CD4-positive, alpha-beta T cell treated with Interleukin-15 for 4 hours (primary cell): ENCODE results near the gene PARD3.
"Not testable (repeated sequence)": the region's sequence is repeated elsewhere in the genome, so short reads cannot be mapped to it uniquely, and the experiment has no call there.

Experiments
- DNase-seq: peaks from one replicate; pipeline ENCODE4 v3.0.0-alpha.2; 2020; ENCODE audit warnings: low spot score

PARD3 gene

DNA sequence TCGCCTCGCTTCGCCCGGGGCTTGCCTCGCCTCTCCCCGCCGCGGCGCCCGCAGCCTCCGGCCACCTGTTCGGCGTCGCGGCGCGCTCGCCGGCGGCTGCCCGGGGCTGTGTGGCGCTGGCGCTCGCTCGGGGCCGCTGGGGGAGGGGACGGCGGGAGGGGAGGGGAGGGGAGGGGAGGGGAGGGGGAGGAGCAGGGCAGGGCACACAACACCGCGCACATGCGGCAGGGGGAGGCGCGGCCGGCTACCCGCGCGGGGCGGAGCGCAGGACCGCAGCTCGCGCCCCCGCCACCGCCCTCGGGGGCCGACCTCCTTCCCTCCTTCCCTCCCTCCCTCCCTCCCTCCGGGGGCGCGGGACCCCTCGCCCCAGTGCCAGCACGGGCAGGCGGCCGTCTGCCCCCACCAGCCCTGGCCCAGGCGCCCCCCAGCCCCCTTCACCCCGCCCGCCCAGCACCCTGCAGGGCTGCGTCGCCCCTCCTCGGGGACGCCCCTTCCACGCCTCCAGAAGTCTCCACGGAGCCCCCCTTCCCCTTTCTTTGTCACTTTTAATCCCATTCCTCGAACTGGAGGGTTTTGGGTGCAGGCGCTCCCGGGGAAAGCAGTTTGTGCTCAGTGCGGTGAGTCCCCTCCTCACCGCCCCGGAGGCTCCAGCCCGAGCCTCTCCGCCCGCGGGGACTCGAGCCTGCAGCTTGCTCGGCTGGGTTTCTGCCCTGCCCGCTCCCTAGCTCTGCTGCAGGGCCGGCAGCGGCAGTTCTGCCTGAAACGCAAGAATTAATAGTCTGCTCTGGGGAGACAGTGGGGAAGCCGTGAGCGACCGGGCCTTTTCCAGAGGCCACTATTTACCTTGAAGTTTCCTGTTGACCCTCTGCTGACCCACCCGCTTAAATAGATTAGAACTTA, at the start of gene PARD3:
TSS of gene PARD3 (minus strand) at position 112 of the 900 bp plus-strand sequence. CDS start 301 bp downstream, outside the sequence.
- DNase-seq: no peak

DNA sequence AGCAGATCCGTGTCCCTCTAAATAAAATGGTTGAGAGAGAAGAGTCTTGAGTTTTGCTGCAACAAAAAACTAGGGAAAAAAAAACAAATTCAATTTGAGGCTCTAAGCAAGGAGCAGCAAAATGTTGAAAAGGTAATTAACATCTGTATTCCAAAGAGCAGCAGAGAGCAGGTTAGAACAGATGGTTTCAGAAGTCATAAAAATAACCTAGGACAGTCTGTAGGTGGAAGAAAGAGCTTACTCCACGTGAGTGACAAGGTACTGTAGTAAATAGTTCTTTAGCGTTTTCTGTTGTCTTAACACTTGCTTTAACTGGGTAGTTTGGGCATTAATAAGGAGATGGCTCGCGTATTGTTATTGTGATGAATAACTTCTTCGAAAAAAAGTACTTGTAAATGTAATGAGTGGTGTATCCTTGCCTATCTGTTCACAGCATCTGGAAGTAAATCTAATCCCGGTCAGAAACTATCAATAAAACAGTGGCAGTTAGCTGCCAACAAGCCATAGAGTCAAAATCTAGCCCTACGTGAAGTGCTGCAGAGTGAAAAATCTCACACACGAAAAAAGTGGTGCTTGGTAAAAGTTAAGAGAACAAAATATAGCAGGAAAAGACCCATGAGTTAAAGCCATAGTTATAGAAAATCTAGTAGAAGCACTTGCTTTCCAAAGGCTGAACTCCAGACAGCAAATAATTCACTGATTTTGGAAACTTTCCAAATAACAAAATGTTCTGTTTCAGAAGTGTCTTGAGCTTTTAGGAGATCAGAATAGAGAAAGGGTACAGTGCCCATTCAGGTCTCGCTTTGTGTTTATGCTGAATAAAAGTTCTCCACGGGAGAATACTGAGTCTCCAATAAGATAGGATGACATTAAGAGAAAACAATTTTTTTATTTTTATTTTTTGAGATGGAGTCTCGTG, 49.3 kb upstream of the PARD3 start:
- DNase-seq: no peak

DNA sequence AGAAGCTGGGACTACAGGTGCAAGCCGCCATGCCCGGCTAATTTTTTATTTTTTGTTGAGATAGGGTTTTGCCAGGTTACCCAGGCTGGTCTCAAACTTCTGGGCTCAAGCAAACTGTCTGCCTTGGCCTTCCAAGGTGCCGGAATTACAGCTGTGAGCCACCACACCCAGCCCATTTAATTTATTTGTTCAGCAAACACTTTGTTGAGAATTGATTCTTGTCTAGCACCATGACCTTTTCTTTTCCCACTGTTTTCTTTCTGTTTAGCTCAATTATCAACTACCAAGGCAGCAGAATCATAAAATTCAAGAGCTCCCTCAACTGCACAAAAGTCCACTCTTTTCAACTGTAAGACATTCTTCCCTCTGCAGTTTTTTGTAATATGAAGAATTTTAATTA, 47.8 kb upstream of the PARD3 start:
- DNase-seq: no peak

DNA sequence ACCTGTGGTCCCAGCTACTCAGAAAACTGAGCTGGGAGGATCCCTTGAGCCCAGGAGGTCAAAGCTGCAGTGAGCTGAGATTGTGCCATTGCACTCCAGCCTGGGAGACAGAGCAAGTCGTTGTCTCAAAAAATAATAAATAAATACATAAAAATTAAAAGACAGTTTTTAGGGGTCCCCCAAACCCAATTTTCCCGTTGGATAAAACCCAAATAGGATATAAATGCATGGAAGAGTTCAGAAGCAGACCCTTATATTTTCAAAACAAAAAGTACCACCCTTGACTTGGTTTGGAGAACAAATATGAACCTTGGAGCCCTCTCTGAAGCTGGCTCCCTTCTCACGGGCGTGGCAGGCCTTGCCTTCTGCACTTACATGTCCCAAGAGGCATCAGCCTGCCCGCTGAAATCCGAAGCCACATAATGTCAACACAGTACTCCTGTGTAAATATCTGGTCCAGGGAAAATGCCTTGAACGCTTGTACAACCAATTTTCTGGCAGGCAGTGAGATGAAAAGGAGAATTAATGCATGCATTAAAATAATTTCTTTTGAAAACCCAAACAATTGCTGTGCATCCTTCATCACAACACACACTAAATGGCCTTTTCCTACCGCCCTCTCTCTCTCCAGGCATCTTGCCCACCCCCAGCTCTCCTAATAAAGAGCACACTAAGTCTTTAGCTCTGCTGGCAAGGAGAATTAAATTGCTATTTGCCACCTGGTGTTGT, 46.4 kb upstream of the PARD3 start:
- no peak for DNase-seq

DNA sequence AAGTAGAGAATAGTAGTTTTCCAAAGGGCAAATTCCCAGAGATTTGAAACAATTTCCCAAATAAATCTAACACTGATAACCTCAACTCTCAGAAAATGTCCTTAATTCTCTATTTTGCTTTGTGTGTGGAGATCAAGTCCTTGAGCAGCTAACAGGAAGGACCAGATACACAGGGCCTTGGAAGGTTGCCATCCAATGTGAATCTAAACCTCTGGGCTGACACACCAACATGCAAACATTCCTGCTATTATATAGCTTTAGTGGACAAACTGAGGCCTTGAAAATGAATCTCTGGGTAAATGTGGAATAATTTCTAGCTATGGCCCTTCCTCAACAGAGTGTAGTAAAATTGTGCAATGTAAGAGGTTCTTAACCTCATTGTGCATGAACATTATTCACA, 44.1 kb upstream of the PARD3 start:
- no peak for DNase-seq

DNA sequence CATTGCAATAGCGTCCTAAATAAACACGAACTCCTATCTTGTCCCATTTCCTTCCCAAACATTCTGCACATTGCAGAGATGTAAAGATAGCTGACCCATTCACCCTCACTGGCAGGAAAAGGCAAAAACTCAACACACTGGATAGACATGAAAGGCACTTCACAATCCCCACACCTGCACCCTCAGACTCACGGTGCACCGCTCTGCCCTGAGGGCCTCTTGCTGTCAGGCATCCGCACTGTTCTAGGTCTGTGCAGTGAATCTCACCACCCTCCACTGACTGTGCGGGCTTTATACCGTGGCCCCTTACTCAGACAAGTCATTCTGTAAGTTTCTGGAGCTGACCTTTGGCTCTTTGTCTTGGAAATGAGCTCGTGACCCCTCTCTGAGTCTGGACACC, 42.9 kb upstream of the PARD3 start:
- no peak for DNase-seq

DNA sequence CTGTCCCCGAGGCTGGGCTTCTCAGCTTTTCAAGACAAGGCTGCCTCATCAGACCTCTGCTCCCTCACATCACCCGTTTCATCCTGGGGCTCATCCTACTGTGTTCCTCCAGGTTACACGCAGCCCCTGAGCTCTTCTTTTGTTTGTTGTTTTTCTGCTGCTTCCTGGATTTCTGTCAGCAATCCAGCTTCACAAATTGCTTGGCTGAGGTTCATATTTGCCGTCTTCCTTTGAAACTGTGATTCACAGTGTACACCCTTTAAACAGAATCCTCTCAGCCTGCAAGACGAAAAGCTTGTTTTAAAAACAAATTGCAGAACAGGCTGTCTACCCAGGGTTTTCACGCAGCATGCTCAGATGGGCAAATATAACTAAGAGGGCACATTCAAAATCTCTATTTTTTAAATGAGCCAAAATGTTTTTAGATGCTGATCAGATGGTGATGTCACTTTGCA, 39.1 kb upstream of the PARD3 start:
- no peak for DNase-seq

DNA sequence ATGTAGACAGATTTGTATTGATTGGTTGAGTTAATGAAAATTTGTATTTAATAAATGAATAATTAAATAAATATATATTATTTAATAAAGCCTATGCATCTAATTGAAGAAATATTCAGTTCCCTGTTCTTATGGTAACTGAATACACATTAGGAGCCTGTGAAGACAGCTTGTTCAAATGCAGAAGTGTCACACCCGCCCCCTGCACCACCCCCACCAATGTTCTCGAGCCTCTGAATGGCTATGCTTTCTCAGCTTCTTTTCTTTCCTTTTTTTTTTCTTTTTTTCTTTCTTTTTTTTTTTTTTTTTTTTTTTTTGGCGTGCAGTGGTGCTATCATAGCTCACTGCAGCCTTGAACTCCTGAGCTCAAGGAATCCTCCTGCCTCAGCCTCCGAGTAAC, 38.3 kb upstream of the PARD3 start:
- no peak for DNase-seq

DNA sequence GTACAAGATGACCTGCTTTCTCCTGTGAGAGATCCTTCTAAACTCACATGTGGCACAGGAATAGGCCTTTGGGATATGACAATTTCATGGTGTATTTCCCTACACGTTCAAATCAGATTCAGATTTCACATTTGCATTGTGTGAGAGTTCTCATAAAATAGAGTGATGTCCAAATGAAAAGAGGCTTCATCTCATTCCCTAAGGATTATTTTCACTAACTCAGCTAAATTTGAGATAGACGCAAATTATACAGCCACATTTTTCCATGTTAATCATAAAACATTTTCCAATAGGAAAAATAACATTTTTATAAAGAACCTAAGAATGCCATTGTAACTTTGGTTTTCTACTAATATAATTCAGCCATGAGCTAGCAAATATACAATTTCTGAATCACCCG, 35.5 kb upstream of the PARD3 start:
- no peak for DNase-seq

DNA sequence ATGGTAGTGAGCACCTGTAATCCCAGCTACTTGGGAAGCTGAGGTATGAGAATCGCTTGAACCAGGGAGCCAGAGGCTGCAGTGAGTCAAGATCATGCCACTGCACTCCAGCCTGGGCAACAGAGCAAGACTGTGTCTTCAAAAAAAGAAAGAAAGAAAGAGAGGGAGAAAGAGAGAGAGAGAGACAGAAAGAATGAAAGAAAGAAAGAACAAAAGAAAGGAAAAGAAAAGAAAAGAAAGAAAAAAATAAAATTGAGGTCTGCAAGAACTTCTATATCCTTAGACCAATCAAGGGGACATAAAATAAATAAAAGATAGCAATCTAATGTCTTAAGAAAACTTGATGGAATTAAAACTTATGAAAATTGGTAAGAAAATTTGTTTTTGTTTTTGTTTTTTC, 34.9 kb upstream of the PARD3 start:
- no peak for DNase-seq

DNA sequence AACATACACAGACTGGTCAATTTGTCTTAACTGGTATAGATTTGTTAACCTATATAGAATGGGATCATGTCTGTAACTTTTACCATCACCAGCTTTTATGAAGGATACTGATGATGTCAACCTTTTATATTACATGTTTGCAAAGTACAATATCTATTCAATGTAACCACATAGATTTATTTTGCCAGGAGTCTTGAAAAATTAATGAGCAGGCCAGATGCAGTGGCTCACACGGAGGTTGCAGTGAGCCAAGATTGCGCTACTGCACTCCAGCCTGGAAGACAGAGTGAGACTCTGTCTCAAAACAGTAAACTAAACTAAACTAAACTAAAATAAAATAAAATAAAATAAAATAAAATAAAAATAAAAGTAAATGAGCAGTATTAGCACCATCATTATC, 30.0 kb upstream of the PARD3 start:
- no peak for DNase-seq

DNA sequence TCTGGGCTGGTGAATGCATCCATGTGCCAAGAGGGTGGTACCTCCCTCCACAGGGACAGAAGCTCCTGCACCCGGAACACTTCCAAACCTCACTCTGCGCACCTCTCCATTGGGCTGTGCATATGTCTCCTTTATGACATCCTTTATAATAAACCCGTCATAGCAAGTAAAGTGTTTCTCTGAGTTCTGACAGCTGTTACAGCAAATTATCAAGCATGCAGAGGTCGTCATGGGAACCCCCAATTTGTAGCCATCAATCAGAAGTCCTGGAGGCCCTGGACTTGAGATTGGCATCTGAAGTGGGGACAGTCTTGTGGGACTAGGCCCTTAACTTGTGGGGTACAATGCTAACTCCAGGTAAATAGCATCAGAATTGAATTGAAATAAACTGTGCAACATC, 29.4 kb upstream of the PARD3 start:
- DNase-seq: no peak

DNA sequence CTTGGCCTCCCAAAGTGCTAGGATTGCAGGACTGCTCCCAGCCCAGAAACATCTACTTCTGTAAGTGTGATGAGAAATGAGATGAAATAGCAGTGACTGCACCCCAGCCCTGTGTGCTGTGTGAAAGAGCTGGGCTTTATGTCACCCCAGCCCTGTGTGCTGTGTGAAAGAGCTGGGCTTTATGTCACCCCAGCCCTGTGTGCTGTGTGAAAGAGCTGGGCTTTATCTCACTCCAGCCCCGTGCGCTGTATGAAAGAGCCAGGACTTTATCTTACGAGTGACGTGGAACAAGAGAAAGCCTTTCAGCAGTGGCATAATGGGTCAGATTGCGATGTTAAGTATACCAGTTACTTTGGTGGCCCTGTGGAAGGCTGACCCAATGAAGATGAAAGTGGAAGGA, 28.4 kb upstream of the PARD3 start:
- not testable (repeated sequence) for DNase-seq

DNA sequence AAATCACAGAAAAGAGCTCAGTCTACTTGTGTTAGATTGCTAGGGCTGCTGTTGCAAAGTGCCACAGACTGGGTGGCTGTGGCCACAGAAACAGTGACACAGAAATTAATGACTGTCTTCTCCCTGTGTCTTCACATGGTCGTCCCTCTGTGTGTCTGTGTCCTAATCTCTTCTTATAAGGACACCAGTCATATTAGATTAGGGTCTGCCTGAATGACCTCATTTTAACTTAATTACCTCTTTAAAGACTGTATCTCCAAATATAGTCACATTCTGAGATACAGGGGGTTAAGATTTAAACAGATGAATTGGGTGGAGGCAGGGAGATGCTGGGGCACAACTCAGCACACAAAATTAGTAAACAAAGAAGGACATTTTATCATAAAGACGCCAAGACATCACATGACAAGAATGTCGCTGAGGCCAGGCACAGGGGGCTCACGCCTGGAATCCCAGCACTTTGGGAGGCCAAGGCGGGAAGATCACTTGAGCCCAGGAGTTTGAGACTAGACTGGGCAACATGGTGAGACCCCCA, 23.3 kb upstream of the PARD3 start:
- DNase-seq: no peak

DNA sequence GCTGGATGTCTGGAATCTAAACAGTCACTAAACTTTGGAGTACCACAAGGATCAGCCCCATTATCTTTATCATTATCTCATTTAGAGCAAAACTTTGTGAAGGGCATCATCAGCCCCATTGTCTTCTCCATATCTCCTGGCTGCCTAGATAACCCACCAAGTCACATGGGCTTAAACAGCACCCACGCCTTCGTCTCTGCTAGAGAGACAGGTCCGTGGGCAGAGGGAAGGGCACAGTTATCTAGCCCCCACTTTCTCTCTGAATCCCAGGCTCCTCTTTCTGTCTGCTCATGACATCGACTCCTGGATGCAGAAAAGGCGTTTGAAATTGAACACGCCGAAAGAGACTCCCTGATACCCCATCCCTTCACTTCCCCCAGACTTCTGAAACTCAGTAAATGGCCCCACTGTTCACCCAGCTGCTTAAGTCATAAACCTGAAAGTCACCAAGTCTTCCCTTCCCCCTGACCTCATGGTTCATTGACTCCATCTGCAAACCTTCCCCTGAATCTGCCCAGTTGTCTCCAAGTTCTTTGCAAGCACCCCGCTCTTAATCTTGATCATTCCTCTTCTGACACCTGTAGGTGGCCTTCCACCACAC, 20.9 kb upstream of the PARD3 start:
- no peak for DNase-seq

DNA sequence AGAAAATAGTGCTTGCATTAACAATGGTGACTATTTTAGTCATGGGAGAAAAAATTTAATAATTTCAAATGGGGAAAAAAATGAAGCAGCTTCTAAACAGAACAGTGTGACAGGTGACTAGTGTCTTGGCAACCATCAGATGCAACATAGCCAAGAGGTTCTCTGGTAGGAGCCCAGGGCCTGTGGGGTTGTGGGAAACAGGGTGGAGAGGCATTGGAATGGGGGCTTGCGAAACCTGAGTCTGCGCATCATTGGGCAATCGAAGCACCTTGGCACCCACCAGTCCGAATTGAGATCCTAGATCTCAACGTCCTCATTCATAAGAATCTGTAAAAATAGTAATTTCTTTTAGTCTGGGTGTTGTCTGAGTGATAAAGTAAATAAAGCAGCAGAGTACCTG, 19.2 kb upstream of the PARD3 start:
- DNase-seq: no peak

DNA sequence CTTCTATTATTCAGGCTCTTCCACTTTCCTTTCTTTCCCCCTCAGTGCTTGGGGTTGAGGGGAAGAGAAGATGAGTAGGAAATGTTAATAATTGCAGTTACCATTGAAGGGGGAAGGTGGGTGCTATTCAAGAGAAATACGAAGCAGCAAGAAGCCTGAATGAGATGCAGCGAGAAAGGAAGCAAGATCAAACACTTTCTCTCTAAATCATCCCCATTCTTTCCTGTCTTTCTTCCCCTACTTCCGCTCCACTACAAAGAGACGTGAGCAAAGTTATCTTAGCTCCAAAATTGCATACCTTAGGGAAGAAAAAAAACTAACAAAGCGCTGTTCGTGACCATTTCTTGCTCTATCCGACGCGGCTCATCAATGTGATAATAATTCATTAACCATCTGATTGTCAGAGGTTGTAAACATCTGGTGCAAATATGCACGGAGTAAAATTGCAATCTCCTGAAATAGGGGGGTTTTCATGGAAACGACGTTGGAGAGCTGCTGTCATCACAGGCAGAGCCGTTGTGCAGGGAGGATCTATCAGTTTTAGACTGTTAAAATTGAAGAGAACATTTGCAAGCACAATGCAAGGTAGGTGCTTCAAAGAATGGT, 15.2 kb upstream of the PARD3 start:
- DNase-seq: no peak

DNA sequence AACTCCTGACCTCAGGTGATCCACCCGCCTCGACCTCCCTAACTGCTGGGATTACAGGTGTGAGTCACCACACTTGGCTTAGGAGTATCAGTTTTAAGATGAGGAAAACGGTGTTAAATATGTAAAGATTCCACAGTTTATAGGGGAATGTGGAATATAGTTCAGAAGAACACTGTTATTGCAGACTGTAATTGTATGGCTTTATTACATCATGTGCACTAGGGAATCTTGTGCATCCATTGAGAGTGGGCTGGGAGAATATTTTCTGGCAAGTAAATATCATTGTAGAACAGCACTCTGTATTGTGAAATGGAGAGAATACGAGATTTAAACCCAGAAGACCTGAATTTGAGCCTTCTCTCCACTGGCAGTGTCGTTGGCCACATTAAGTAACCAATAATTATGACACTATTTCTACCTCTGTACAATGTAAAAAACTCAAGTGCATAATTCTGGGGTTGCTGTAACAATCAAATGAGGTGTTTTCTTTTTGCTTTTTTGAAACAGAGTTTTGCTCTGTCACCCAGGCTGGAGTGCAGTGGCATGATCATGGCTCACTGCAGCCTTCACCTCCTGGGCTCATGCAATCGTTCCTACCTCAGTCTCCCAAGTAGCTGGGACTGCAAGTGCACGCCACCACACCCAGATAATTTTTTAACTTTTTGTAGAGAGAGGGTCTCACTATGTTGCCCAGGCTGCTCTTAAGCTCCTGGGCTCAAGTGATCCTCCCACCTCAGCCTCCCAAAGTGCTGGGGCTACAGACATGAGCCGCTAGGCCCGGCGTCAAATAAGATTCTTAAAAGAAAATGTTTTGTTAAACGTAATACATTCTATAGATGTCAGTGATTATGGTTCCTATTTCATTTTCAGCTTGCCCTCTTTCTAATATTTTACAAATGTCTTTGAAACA, 12.0 kb upstream of the PARD3 start:
- DNase-seq: no peak

DNA sequence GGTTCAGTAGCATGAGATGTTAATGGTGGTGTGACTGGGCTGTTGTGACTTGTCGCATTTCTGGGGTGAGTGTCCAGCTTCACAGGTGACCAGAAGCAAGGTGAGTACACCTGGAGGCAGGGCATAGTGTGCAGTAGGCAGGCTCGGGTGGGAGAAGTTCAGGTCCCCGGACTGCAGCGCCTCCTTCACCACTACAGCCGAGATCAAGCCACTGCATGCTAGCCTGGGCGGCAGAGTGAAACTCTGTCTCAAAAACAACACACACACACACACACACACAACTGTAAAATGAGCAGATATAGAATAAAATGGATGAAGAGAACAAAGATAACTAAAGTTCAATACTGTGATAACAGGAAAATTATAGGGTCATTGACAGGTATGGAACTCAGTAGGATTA, 11.1 kb upstream of the PARD3 start:
- DNase-seq: no peak

DNA sequence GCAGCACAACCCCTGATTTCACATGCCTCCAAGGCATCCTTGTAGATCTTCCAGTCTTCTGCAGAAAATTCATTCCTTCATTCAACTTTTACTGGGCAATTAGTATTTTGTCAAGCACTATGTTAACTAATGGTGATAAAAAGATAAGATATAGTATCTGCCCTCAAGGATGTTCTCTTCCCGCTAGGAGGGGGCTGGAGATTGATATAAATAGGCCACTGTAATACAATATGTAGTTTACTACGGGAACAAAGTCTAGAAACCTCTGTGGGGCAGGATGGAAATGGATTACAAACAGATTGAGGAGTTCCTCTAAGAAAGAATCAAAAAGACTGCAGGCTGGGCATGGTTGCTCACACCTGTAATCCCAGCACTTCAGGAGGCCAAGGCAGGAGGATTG, 10.3 kb upstream of the PARD3 start:
- DNase-seq: no peak
